IPS-18c (cell line): Measurements from ENCODE around the gene MYL6B.
A peak's percentile ranks its signal among the peaks of the same experiment; 100 is the strongest.
"Not testable (repeated sequence)": the region's sequence is repeated elsewhere in the genome, so short reads cannot be mapped to it uniquely, and the experiment has no call there.

Source experiments
- H3K4me3 ChIP-seq: 2 replicates; pipeline ENCODE4 v1.7.0; 2013; ENCODE audit warnings: low read depth, mild to moderate bottlenecking, low read length, moderate library complexity; ENCODE audit not compliant: insufficient read depth
- H3K9me3 ChIP-seq: one replicate; pipeline ENCODE4 v1.6.1; 2013; ENCODE audit warnings: mild to moderate bottlenecking, low read length, moderate library complexity; ENCODE audit not compliant: control insufficient read depth, insufficient read depth

MYL6B gene

DNA sequence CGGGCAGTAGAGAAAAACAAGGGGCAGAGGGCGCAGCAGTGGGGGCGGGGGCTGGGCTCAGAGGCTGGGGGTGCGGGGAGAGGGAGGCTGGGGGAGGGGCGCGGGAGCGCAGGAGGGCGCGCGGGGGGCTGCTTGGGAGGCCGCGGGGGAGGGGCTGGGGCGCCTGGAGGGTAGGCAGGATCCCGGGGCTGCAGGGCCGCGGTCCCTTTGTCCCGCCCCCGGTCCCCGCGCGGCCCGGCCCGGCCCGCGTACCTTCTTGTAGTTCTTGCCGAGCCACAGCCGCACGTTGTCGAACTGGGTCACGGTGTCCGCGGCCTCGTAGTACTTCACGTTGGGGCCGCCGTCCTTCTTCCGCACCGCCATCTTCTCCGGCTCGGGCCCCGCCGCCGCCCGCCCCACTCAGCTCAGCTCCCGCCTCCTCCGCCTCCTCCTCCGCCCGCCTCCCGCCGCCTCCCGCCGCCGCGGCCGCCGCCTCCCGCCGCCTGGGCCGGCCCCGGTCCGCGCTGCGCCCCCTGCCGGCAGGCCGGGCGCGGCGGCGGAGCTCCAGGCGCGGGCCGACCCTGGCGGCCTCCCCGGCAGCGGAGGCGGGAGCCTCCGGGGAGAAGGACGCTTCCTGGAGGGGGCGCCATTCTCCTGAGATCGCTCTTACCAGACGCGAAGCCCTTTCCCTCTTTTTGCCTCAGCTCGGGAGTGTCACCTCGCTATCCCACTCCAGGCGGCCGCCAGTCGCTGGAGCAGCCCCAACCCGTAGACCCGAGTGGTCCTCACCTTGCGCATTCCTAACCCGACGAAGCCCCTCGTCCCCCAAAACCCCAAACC lies 36.9 kb downstream of the MYL6B start, which contains the start of gene SMARCC2:
TSS of gene SMARCC2 (minus strand) at position 385 of the 819 bp plus-strand sequence. CDS start at position 363, 22 bp downstream.
- Histone ChIP-seq H3K9me3 (no peaks in the 10 kb centered on the region), H3K4me3 (peak within 1 kb of the TSS; percentile 96)

DNA sequence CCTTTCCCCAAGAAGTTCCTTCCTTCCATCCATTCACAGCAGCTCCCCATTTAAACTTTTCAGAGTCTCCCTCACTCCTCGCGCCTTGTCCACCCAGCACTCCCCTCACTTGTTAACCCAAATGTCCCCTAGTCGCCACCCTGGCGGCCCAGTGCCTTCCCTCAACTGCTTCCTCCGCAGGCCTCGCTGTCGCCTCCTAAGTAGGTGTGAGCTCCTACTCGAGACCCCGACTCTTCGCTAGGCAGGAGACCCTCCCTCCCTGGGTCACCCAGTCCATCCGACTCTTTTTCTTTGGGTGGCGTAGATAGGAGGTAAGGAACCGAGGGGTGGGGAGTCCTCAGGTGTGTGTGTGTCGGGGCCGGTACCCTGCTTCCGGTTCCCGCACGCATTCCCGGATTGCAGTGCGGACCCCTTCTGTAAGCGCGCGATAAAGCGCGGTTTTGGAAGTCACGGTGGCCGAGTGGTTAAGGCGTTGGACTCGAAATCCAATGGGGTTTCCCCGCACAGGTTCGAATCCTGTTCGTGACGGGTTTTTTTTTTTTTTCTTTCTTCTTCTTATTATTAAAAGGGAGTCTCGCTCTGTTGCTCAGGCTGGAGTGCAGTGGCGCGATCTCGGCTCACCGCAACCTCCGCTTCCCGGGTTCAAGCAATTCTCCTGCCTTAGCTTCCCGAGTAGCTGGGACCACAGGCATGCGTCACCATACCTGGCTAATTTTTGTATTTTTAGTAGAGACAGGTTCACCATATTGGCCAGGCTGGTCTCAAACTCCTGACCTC lies 37.7 kb downstream of the MYL6B start:
- Histone ChIP-seq H3K9me3 (no peaks in the 10 kb centered on the region), H3K4me3 (peak overlapping the region; percentile 96)

DNA sequence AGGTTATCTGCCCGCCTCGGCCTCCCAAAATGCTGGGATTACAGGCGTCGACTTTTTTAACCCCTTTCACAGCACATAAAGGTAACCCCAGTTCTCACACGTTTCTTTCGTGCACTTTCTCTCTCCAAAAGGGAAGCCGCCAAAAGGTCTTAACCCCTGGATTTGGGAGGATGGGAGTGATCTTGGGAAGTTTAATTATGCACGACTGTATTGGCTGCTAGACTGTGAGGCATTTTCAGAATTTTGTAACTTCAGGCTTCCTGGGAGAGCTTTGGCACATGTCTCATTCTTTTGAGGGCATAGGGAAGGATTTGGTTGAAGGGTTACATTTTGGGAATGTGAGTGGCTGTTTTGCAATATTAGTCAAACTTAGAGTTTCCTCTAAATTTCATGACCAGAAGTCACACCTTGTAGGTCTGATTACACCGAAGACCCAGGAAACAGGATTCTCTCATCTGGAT lies 38.3 kb downstream of the MYL6B start:
- peak overlapping the region; percentile 96; the same call in 1 of the 2 replicates for H3K4me3 ChIP-seq

DNA sequence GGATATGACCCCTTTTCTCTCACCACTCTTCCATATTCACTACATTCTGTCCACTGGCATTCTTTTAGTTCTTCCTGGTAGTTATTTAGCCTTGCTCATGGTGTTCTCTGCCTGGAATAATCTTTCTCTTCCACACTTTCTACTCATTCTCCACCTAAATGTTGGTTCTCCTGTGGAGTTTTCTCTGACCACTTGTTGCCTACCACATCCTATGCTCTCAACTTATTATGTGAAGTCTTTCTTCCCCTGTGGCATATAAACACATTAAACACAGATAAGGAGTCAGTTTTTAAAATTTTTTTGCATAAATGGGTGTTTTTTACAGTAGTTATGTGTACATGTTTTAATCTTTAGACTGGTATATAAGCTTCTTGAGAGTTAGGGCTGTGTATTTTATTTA lies 40.2 kb downstream of the MYL6B start:
- H3K9me3 ChIP-seq: no peaks in the 10 kb centered on the region
- no peak overlapping the region for H3K4me3 ChIP-seq

More for the DNA sequence above, 38.3 kb downstream of the MYL6B start:
- no peaks in the 10 kb centered on the region for H3K9me3 ChIP-seq

DNA sequence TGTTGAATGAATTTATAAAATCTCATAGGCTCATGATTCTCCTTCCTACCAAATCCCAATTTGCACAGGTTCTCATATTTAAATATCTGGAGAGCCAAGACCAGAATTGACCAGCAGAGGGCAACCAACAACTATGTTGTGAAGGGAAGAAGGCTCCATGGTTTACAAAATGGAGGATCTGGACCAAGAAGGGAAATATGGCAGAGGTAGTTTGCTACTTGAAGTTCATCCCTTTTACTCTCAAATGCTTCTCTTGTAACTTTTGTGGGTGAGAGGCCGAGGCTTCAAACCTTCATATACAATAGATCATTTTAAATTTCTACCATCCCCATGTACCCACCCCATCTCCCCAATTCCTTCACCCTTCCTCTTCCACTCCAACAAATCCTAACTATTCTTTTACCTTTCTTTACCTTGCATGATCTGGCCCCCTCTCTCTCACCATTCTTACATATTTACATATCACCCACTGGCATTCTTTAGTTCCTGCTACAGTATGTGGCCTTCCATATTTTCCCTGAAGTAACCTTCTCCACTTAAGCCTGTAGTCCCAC lies 40.7 kb downstream of the MYL6B start:
- Histone ChIP-seq H3K4me3 (no peak overlapping the region), H3K9me3 (no peaks in the 10 kb centered on the region)

DNA sequence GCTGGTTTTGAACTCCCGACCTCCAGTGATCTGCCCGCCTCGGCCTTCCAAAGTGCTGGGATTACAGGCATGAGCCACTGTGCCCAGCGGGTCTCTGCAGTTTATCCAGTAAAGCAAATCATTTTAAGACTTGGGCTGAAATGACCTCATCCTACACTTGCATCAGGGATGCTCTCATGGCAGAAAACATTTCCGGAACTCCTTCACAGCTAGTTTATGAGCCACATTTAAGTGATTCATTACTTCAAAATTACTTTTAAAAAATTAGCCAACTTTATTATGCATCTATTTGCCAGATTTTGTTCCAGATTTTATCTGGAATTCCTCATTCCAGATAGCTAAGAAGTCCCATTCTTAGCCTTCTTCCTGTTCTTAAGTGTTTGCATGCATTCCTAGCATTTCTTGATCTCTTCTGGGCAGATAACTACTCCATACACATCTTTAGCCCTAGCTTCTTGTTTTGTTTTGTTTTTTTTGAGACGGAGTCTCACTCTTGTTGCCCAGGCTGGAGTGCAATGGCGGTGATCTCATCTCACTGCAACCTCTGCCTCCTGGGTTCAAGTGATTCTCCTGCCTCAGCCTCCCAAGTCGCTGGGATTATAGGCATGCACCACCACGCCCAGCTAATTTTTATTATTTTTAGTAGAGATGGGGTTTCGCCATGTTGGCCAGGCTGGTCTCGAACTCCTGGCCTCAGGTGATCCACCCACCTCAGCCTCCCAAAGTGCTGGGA lies 44.6 kb downstream of the MYL6B start:
- H3K9me3 ChIP-seq, H3K4me3 ChIP-seq: not testable (repeated sequence)

DNA sequence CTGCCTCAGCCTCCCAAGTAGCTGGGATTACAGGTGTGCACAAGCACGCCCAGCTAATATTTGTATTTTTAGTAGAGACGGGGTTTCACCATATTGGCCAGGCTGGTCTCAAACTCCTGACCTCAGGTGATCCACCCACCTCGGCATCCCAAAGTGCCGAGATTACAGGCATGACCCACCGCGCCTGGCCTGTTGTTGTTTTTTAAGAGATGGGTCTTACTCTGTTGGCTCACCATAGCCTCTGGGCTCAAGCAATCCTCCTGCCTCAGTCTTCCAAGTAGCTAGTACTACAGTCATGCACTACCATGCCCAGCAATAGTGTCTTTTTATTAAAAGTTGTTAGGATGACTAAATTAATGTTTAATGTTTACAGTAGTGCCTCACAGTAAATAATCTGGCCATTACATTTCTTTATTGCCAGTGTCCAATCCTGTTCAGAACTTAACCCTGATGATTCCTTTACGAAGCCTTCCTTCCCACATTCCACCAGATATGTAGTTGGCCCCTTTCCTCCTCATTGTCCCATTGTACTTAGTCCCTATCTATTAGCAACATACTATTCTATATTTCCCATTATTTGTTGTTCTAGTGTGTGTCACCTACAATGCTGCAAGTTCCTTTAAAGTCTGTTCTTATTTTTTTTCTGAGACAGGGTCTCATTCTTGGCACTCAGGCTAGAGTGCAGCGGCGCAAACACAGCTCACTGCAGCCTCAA lies 45.7 kb downstream of the MYL6B start:
- H3K4me3 ChIP-seq: no peak overlapping the region
- no peaks in the 10 kb centered on the region for H3K9me3 ChIP-seq

- H3K4me3 ChIP-seq: no peak overlapping the region
- H3K9me3 ChIP-seq: no peaks in the 10 kb centered on the region
Measured at GRCh38 chr12:56198836-56199235, 46.4 kb downstream of the MYL6B start.

- Histone ChIP-seq H3K9me3 (no peaks in the 10 kb centered on the region), H3K4me3 (no peak overlapping the region)
Measured at GRCh38 chr12:56202366-56202765, 50.0 kb downstream of the MYL6B start.

GRCh38 chr12:56202838-56203237 lies 50.5 kb downstream of the MYL6B start:
- Histone ChIP-seq H3K4me3 (no peak overlapping the region), H3K9me3 (no peaks in the 10 kb centered on the region)

GRCh38 chr12:56204275-56204674 lies 51.9 kb downstream of the MYL6B start:
- Histone ChIP-seq H3K9me3 (no peaks in the 10 kb centered on the region), H3K4me3 (no peak overlapping the region)

GRCh38 chr12:56205445-56205844 lies 53.1 kb downstream of the MYL6B start:
- no peaks in the 10 kb centered on the region for H3K9me3 ChIP-seq

DNA sequence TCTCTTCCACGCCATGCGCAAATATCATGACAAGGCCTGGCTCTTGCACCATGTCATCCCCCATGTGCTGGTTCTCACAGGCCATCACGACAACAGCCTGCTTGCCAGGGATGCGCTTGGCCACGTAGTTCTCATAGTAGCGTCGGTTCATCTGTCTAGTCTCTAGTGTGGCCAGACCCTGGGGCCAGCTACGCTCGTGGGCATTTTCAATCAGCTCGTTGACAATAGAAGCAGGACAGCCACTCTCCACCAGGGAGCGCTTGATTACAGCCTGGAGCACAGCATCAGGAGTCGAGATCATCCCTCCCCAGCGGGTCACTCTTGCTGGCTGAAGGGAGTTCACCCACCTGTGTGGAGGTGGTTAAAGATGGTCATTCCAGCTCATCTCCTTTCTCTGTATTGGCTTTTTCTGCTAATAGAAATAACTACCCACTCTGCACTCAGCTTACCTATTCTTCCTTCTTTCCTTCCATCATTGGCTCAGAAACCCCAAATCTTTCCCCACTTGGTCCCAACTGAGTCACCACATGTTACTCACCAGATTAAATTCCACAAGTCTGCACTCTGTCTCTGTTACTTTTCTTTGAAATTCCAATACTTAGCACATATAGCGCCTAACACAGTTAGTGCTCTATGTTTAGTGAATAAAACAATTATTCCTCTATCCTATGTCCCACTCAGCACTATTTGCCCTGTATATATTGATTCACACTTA lies 54.2 kb downstream of the MYL6B start:
- Histone ChIP-seq H3K4me3 (no peak overlapping the region), H3K9me3 (no peaks in the 10 kb centered on the region)

More at GRCh38 chr12:56205445-56205844, 53.1 kb downstream of the MYL6B start:
- no peak overlapping the region for H3K4me3 ChIP-seq
